Vagina (tissue), 2 donors: ENCODE results near the gene SMTNL2.

Experiments
- CTCF ChIP-seq, 3 experiments: fragments of 450-650 bp in 2 of 3; fragments of 200-600 bp in 1 of 3; sonication (generic) in 1 of 3; IDR thresholded peaks; one replicate each; pipeline ENCODE4 v1.5.1; 2017 to 2019; ENCODE audit warnings: antibody characterized with exemption in 3 of 3, mild to moderate bottlenecking in 2 of 3, moderate library complexity in 2 of 3
- POLR2A ChIP-seq, 2 donors: fragments of 450-650 bp; IDR thresholded peaks; one replicate each; pipeline ENCODE4 v1.6.1; 2017; ENCODE audit warnings: antibody characterized with exemption in 2 of 2, mild to moderate bottlenecking in 2 of 2, moderate library complexity in 2 of 2

GRCh38 chr17:4554441-4554996 is 29.8 kb upstream of the SMTNL2 start:
- no peak for TF ChIP-seq CTCF (IDR thresholded peaks at IDR 0.05)
- no peak for TF ChIP-seq POLR2A (IDR thresholded peaks at IDR 0.05)
